B cell (primary cell): ENCODE measurements around the gene HBB.

Experiments
- EZH2 ChIP-seq: IDR thresholded peaks from 2 replicates; pipeline ENCODE4 v1.6.1; 2012; ENCODE audit warnings: borderline replicate concordance, low read depth, mild to moderate bottlenecking, moderate library complexity, low read length; ENCODE audit not compliant: insufficient read depth, poor library complexity, severe bottlenecking
- TF ChIP-seq, protein P1 (sequence below): fragments of 200-600 bp; IDR thresholded peaks from one replicate; pipeline ENCODE4 v1.8.0; 2022; ENCODE audit warnings: antibody characterized with exemption, mild to moderate bottlenecking

DNA sequence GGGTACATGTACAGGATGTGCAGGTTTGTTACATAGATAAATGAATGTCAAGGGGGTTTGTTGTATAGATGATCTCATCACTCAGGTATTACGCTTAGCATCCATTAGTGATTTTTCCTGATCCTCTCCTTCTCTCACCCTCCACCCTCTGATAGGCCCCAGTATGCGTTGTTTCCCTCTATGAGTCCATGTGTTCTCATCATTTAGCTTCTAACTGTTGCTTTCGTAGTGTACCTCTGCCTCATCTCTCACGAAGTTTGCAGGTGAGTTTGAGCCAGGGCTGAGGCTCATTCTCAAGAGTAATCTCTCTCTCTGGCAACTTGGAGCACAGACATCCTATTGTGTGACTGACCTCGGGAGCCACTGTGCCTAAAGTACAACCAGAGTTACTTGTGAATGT, 47.5 kb upstream of the HBB start:
- TF ChIP-seq EZH2 = no peak
- TF ChIP-seq, protein P1, sequence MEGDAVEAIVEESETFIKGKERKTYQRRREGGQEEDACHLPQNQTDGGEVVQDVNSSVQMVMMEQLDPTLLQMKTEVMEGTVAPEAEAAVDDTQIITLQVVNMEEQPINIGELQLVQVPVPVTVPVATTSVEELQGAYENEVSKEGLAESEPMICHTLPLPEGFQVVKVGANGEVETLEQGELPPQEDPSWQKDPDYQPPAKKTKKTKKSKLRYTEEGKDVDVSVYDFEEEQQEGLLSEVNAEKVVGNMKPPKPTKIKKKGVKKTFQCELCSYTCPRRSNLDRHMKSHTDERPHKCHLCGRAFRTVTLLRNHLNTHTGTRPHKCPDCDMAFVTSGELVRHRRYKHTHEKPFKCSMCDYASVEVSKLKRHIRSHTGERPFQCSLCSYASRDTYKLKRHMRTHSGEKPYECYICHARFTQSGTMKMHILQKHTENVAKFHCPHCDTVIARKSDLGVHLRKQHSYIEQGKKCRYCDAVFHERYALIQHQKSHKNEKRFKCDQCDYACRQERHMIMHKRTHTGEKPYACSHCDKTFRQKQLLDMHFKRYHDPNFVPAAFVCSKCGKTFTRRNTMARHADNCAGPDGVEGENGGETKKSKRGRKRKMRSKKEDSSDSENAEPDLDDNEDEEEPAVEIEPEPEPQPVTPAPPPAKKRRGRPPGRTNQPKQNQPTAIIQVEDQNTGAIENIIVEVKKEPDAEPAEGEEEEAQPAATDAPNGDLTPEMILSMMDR = no peak
